Measurements from ENCODE around the gene CEACAM18.

DNA sequence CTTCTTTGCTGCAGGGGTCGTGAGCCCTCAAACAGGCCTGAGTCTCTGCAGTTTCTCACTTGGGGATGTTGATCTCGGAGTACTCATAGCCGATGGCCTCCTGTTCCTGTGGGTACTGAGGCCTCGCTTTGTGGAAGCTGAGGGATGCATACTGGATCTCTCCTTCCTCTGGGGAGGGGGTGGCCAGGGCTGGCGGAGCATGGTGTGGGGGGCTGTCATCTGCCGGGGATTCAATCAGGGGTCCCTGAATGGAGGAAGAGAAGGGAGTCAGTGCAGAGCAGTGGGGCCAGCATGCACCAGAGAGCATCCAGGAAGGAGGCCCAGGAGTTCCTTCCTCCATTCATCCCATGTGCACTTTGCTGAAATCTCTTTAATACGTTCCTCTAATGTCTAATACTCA, 13.2 kb downstream of the CEACAM18 start:
- TF ChIP-seq POLR2A (IDR thresholded peaks at IDR 0.05) (no peak), POLR2AphosphoS5 (IDR thresholded peaks at IDR 0.05) (no peak), EP300 (IDR thresholded peaks at IDR 0.05) (no peak)
- TF ChIP-seq, protein P1, sequence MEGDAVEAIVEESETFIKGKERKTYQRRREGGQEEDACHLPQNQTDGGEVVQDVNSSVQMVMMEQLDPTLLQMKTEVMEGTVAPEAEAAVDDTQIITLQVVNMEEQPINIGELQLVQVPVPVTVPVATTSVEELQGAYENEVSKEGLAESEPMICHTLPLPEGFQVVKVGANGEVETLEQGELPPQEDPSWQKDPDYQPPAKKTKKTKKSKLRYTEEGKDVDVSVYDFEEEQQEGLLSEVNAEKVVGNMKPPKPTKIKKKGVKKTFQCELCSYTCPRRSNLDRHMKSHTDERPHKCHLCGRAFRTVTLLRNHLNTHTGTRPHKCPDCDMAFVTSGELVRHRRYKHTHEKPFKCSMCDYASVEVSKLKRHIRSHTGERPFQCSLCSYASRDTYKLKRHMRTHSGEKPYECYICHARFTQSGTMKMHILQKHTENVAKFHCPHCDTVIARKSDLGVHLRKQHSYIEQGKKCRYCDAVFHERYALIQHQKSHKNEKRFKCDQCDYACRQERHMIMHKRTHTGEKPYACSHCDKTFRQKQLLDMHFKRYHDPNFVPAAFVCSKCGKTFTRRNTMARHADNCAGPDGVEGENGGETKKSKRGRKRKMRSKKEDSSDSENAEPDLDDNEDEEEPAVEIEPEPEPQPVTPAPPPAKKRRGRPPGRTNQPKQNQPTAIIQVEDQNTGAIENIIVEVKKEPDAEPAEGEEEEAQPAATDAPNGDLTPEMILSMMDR (IDR thresholded peaks at IDR 0.05), result no peak

Data from stomach (tissue), 4 donors.